ENCODE measurements around the gene XBP1. TPM values are rescaled to one million over a fixed set of nuclear protein-coding genes. Genes with fewer than 3 reads are reported as not detected.
"Not testable (repeated sequence)": the region's sequence is repeated elsewhere in the genome, so short reads cannot be mapped to it uniquely, and the experiment has no call there.

The XBP1 gene
- total and polyA plus RNA-seq, 10 of the 15 experiments (the other 5 are each of a cell fraction or from before 2014, with no cell fraction given) = 44.5 to 313 (median 149) TPM

DNA sequence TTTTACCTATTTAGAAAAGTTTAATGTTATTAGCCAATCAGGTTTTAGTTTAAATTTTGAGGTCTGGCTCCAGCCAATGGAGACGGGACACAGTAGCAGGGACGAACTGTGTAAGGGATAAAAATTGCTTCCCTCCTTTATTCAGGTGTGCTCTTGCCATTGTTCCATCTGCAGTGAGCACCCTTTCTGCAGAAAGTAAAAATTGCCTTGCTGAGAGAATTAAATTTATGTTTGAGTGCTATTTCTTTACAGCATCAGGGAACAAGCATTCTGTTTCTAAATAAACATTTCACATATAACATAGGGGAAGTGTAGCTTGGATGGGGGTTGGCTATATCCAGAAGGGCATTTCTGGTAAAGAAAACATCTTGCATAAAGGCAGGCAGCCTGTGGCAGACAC, 46.6 kb upstream of the XBP1 start:
- TF ChIP-seq ATF7 (IDR thresholded peaks at IDR 0.05; ENCODE audit: low read depth) (no peak), KLF5 (IDR thresholded peaks at IDR 0.05; ENCODE audit: partially characterized antibody) (peak; percentile 82)
- ATAC-seq (no peak), FAIRE-seq (no peak), DNase-seq (ENCODE audit: low read depth, low spot score) (no peak)
- H3K27ac ChIP-seq (ENCODE audit: control insufficient read depth, insufficient read depth) = no peak overlapping the region
- no peak overlapping the region for H2AFZ ChIP-seq (ENCODE audit: control insufficient read depth, low read depth, low read length)
- no peak overlapping the region for H3K9ac ChIP-seq (ENCODE audit: control insufficient read depth, insufficient read depth, low read length)
- in situ Hi-C loops (cut with MboI) (no loop called here), intact Hi-C loops (cut with micrococcal nuclease; ENCODE audit: unreplicated experiment) (no loop called here)
- ChIA-PET RAD21 (ENCODE audit: unreplicated experiment) (interaction anchor here (0.6 to 2.4 kb wide), 3 partner anchors 58 to 249 kb away, joined by 3 to 8 read pairs (median 3); no protein-coding TSS in a partner anchor), CTCF (interaction anchor here (1.4 to 4.3 kb wide), 4 partner anchors 17 to 251 kb away, joined by 4 to 16 read pairs (median 7); no protein-coding TSS in a partner anchor), SMC1A (ENCODE audit: uncharacterized antibody, unreplicated experiment) (interaction anchor here (2.0 to 3.7 kb wide), 2 partner anchors 17 to 307 kb away, joined by 5 to 13 read pairs; no protein-coding TSS in a partner anchor), POLR2A (interaction anchor here (0.6 kb wide), 1 partner anchor 33 kb away, joined by 4 read pairs; no protein-coding TSS in a partner anchor)
- H3K9me3 ChIP-seq (replicated peaks; ENCODE audit: control insufficient read depth, insufficient read depth, low read length) = peaks cover 2% of the 10 kb centered on the region; the same call in 1 of the 3 replicates
- H3K4me3 ChIP-seq = no peak overlapping the region
- H3K79me2 ChIP-seq (ENCODE audit: control insufficient read depth, insufficient read depth, low read length) = no peaks in the 10 kb centered on the region
- no peaks in the 10 kb centered on the region for H3K36me3 ChIP-seq (ENCODE audit: control insufficient read depth in 2 of 2, insufficient read depth in 2 of 2, low read length in 1 of 2)
- no TSS peak for BruUV-seq (replicated peaks)
- no peaks in the 10 kb centered on the region for H3K27me3 ChIP-seq (replicated peaks in 1 of 2; ENCODE audit: control insufficient read depth in 2 of 2, insufficient read depth in 2 of 2, low read length in 1 of 2)
- H4K20me1 ChIP-seq (ENCODE audit: control insufficient read depth, insufficient read depth) = no peaks in the 10 kb centered on the region
- H3K4me1 ChIP-seq (ENCODE audit: control insufficient read depth, insufficient read depth, low read length) = no peaks in the 10 kb centered on the region
- no peak overlapping the region for H3K4me2 ChIP-seq (ENCODE audit: control insufficient read depth, insufficient read depth)
- 86% methylated on average over 2 of the region's 2 CpGs for WGBS (ENCODE audit: insufficient coverage, insufficient replicate concordance, low lambda C conversion rate, missing lambda C conversion rate)

DNA sequence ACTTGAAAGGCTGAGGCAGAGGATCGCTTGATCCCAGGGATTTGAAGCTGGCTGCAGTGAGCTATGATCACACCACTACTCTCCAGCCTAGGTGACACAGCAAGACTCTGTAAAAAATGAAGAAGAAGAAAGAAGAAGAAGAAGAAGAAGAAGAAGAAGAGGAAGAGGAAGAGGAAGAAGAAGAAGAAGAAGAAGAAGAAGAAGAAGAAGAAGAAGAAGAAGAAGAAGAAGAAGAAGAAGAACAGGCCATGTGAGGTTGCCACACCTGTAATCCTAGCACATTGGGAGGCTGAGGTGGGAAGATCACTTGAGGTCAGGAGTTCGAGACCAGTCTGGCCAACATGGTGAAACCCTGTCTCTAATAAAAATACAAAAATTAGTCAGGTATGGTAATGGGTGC, 43.9 kb upstream of the XBP1 start:
- SMC1A ChIA-PET (ENCODE audit: uncharacterized antibody, unreplicated experiment) = interaction anchor here (1.0 to 2.0 kb wide), 2 partner anchors 11 to 244 kb away, joined by 3 to 5 read pairs; no protein-coding TSS in a partner anchor
- WGBS (ENCODE audit: insufficient coverage, insufficient replicate concordance, low lambda C conversion rate, missing lambda C conversion rate) = 31% methylated on average over 2 of the region's 2 CpGs
- CTCF ChIA-PET = not testable (repeated sequence)

More for the DNA sequence above, 43.9 kb upstream of the XBP1 start:
- ATAC-seq; FAIRE-seq; in situ Hi-C loops (cut with MboI); H3K9ac ChIP-seq (ENCODE audit: control insufficient read depth, insufficient read depth, low read length); H3K79me2 ChIP-seq (ENCODE audit: control insufficient read depth, insufficient read depth, low read length); H3K9me3 ChIP-seq (replicated peaks; ENCODE audit: control insufficient read depth, insufficient read depth, low read length); DNase-seq (ENCODE audit: low read depth, low spot score); H3K36me3 ChIP-seq (ENCODE audit: control insufficient read depth in 2 of 2, insufficient read depth in 2 of 2, low read length in 1 of 2); H3K4me2 ChIP-seq (ENCODE audit: control insufficient read depth, insufficient read depth); H4K20me1 ChIP-seq (ENCODE audit: control insufficient read depth, insufficient read depth); H3K27me3 ChIP-seq (replicated peaks in 1 of 2; ENCODE audit: control insufficient read depth in 2 of 2, insufficient read depth in 2 of 2, low read length in 1 of 2); BruUV-seq (replicated peaks); H2AFZ ChIP-seq (ENCODE audit: control insufficient read depth, low read depth, low read length); H3K4me3 ChIP-seq; intact Hi-C loops (cut with micrococcal nuclease; ENCODE audit: unreplicated experiment); H3K4me1 ChIP-seq (ENCODE audit: control insufficient read depth, insufficient read depth, low read length); H3K27ac ChIP-seq (ENCODE audit: control insufficient read depth, insufficient read depth): not testable (repeated sequence)
- ChIA-PET RAD21 (ENCODE audit: unreplicated experiment) (interaction anchor here (0.8 kb wide), 1 partner anchor 71 kb away, joined by 3 read pairs; no protein-coding TSS in a partner anchor), POLR2A (interaction anchor here (0.5 to 0.6 kb wide), 2 partner anchors 25 to 171 kb away, joined by 3 to 6 read pairs; no protein-coding TSS in a partner anchor)

All from GM12878 (cell line).